ENCODE measurements around the gene SMARCD2.
"Not testable (repeated sequence)": the region's sequence is repeated elsewhere in the genome, so short reads cannot be mapped to it uniquely, and the experiment has no call there.

DNA sequence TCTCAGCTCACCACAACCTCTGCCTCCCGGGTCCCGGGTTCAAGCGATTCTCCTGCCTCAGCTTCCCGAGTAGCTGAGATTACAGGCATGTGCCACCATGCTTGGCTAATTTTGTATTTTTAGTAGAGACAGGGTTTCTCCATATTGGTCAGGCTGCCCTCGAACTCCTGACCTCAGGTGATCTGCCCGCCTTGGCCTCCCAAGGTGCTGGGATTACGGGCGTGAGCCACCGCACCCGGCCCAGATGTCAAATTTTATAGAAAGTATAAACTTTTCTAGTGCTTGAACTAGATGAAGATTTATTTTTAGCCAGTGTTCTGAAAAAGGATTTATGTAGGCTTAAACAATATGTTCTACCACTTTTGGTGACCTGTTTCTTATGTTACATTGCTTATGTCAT, 46.1 kb downstream of the SMARCD2 start:
- TF ChIP-seq, protein P1, sequence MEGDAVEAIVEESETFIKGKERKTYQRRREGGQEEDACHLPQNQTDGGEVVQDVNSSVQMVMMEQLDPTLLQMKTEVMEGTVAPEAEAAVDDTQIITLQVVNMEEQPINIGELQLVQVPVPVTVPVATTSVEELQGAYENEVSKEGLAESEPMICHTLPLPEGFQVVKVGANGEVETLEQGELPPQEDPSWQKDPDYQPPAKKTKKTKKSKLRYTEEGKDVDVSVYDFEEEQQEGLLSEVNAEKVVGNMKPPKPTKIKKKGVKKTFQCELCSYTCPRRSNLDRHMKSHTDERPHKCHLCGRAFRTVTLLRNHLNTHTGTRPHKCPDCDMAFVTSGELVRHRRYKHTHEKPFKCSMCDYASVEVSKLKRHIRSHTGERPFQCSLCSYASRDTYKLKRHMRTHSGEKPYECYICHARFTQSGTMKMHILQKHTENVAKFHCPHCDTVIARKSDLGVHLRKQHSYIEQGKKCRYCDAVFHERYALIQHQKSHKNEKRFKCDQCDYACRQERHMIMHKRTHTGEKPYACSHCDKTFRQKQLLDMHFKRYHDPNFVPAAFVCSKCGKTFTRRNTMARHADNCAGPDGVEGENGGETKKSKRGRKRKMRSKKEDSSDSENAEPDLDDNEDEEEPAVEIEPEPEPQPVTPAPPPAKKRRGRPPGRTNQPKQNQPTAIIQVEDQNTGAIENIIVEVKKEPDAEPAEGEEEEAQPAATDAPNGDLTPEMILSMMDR (IDR thresholded peaks at IDR 0.05), result not testable (repeated sequence)
- not testable (repeated sequence) for TF ChIP-seq POLR2A (IDR thresholded peaks at IDR 0.05; ENCODE audit: low read depth); POLR2AphosphoS5 (IDR thresholded peaks at IDR 0.05); EP300 (IDR thresholded peaks at IDR 0.05)
